PFSK-1 (cell line): ENCODE data around the gene KCNG4.

Source experiments
- POLR2AphosphoS5 ChIP-seq: IDR thresholded peaks from 2 replicates; pipeline ENCODE4 v1.6.1; 2012; ENCODE audit warnings: low read depth, mild to moderate bottlenecking, control low read depth, low read length, moderate library complexity
- SIN3A ChIP-seq: IDR thresholded peaks from 2 replicates; pipeline ENCODE4 v1.6.1; 2012; ENCODE audit warnings: mild to moderate bottlenecking, low read length, moderate library complexity, borderline replicate concordance; ENCODE audit not compliant: insufficient read depth

DNA sequence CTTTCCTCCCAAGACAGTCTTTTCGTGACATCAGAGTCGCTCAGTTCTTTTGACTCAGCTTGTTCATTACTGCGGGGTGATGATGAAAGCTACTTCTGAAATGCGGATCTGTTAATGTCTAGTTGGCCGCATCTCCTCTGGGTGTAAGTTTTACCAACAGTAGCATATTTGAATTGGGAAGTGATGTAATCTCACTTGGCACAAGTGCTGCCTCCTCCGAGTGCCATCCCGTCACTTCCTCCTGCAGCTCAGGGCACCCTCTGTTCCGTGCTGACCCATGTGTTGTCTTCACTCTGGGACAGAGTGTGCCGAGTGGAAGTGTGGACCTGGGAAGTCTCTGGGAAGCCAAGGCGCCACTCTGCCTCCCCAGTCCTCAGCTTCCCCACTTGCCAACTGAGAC lies 40.0 kb downstream of the KCNG4 start:
- TF ChIP-seq POLR2AphosphoS5 (no peak), SIN3A (no peak)
